Stimulated activated naive B cell treated with anti-CD40 and anti-IgM and Interleukin-4, amounts not matched to agents 10 μg/mL and 1 μg/mL and 100 μg/mL, for 72 hours (primary cell): ENCODE measurements around the gene CD207.
"Not testable (repeated sequence)": the region's sequence is repeated elsewhere in the genome, so short reads cannot be mapped to it uniquely, and the experiment has no call there.

Experiments used
- ATAC-seq, 2 donors: fragments of 150-1000 bp; cut with Tn5 transposase; replicated peaks; 2 replicates each; pipeline ENCODE4 v1.10.0; 2021; ENCODE audit warnings: moderate library complexity in 1 of 2
- DNase-seq: peaks from one replicate; pipeline ENCODE4 v3.0.0; 2021
- H3K27ac Mint-ChIP-seq: one replicate; pipeline ENCODE4 v1.8.0; 2022; ENCODE audit warnings: mild to moderate bottlenecking, mixed read lengths
- H3K27me3 Mint-ChIP-seq, 2 donors: one replicate each; pipeline ENCODE4 v1.8.0; 2022; ENCODE audit warnings: mixed read lengths in 2 of 2
- H3K36me3 Mint-ChIP-seq, 2 donors: one replicate each; pipeline ENCODE4 v1.8.0; 2022; ENCODE audit warnings: mixed read lengths in 2 of 2, mild to moderate bottlenecking in 1 of 2
- H3K4me1 Mint-ChIP-seq, 2 donors: one replicate each; pipeline ENCODE4 v1.8.0; 2022; ENCODE audit warnings: mixed read lengths in 2 of 2, mild to moderate bottlenecking in 1 of 2
- H3K4me3 Mint-ChIP-seq, 2 donors: one replicate each; pipeline ENCODE4 v1.8.0; 2022; ENCODE audit warnings: mild to moderate bottlenecking in 2 of 2, mixed read lengths in 2 of 2, moderate library complexity in 1 of 2
- H3K9me3 Mint-ChIP-seq, 2 donors: one replicate each; pipeline ENCODE4 v1.8.0; 2022; ENCODE audit warnings: mixed read lengths in 2 of 2, mild to moderate bottlenecking in 1 of 2

Gene CD207

DNA sequence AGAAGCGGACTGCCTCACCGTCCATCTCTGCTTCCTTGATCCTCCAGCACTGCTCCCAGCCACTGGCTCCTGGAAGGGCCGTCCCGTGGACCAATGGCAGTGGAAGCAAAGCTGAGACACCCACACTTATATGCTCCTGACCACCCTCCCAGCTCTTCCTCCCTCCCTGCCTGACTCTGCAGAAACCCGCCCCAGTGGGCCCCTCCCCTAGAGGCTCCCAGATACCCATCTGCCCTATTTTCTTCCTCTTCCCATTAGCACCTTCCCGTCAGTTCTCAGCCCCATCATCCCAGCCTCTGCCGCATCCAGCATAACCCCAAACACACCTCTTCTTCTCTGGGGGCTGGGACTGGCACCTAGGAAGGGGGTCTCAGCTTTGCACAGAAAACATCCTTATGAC is 15.1 kb downstream of the CD207 start, which contains the start of gene CLEC4F:
TSS of gene CLEC4F (minus strand) at position 101 of the 400 bp plus-strand sequence. CDS start at position 25, 76 bp downstream.
- H3K4me1 Mint-ChIP-seq: no peaks in the 10 kb centered on the region
- no peak within 1 kb of the TSS for H3K4me3 Mint-ChIP-seq
- ATAC-seq (no peak), DNase-seq (no peak)
- no peak within 1 kb of the TSS for H3K27ac Mint-ChIP-seq
- H3K27me3 Mint-ChIP-seq: peaks cover 17 to 38% of the 10 kb centered on the region in 2 donors
- no peaks in the 10 kb centered on the region for H3K9me3 Mint-ChIP-seq
- H3K36me3 Mint-ChIP-seq: no peaks in the 10 kb centered on the region

DNA sequence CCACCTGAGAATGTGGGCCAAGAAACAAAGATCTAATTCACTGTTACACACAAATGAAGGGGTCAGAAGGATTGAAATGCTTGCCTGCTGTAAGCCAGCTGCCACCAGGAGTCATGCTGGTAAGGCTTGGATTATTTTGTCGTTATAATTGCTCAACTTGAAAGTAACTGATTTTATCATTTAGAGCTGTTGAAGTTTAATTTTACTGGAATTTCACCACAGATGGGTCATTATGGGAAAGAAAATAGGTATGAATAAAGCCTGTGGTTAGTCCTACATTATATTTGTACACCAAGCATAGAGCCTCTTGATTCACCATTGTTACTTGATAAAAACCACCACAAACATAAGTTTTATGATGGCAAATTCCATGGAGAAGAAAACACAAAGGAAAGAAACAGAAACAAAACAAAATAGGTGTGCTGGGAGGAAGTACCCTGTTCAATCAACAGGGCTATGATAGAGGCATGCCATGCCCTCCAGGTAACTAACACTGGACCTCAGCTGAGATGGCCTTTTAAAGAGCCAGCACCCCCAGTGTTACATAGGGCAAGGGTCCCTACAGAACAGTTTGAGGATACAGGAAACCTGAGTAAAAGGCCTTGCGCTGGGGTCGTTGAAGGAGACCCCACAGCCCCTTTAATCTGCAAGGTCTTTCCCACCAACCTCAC is 18.2 kb downstream of the CD207 start:
- ATAC-seq (no peak), DNase-seq (no peak)
- Mint-ChIP-seq H3K27me3 (peaks cover 34 to 53% of the 10 kb centered on the region in 2 donors), H3K36me3 (no peaks in the 10 kb centered on the region), H3K4me3 (no peak overlapping the region), H3K9me3 (no peaks in the 10 kb centered on the region), H3K27ac (no peak overlapping the region), H3K4me1 (no peaks in the 10 kb centered on the region)

DNA sequence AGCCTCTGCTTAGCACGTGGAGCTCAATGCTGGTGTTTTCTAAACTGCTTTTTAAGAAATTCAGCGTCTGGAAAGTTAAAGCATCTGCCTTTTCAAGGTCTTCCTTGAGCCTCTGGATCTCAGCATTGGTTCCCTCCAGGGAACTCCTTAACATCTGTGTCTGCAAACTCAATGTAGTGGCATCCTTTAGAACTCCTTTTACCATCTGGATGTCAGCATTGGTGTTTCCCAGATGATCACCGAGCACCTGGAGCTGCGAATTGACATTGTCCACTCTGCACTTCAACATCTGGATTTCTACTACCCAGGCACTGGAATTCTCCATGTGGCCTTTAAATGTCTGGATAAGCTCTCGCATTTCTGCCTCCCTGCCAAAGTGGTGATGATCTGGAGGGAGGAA is 18.9 kb downstream of the CD207 start:
- H3K27ac Mint-ChIP-seq: no peak overlapping the region
- H3K27me3 Mint-ChIP-seq: peaks cover 34 to 53% of the 10 kb centered on the region in 2 donors
- ATAC-seq (no peak), DNase-seq (no peak)
- no peaks in the 10 kb centered on the region for H3K9me3 Mint-ChIP-seq
- H3K36me3 Mint-ChIP-seq: no peaks in the 10 kb centered on the region
- no peak overlapping the region for H3K4me3 Mint-ChIP-seq
- no peaks in the 10 kb centered on the region for H3K4me1 Mint-ChIP-seq

DNA sequence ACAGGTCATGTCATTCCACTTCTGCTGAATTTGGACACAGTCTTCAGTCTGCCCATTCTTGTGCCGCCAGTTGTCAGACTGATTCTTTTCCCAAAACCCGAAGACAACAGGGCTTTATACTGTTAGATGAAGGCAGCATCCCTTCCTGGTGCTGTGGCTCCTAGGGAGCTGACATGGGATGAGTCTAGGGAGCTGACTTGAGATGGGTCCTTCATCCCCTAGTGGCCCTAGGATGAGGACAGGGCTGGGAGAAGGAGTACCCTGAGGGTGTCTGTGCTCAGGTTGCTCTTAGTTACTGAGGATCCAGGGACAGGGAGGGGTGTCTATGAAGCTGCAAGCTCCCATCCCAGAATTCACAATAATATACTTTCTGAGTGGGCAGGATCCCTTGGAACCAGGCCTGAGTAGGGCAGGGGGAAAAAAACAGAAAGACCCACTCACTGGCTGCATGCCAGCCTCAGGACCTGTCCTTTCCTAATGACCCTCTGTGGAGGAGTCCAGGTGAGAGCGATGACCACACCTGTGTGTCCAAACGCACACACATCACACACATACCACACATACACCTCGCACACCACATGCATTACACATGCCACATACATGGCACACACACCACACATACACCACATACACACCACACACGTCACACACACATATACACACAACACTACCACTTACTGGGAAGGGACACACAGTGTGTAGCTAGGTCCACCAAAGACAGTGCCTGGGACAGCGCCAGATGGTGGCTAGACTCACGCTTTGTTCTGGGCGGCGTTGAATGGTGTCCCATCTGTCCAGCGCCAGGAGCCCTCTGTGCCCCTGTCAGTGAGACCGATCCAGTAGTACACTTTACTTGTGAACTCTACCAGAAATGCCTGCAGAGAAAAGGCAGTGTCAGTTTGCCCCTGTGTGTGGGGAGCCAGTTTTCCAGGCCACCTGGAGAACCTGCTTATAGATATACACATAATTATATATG is 26.3 kb downstream of the CD207 start:
- ATAC-seq (no peak), DNase-seq (no peak)
- no peak overlapping the region for H3K4me3 Mint-ChIP-seq
- no peaks in the 10 kb centered on the region for H3K9me3 Mint-ChIP-seq
- H3K4me1 Mint-ChIP-seq: no peaks in the 10 kb centered on the region
- H3K36me3 Mint-ChIP-seq: no peaks in the 10 kb centered on the region
- no peak overlapping the region for H3K27ac Mint-ChIP-seq
- peaks cover 24 to 36% of the 10 kb centered on the region in 2 donors for H3K27me3 Mint-ChIP-seq

DNA sequence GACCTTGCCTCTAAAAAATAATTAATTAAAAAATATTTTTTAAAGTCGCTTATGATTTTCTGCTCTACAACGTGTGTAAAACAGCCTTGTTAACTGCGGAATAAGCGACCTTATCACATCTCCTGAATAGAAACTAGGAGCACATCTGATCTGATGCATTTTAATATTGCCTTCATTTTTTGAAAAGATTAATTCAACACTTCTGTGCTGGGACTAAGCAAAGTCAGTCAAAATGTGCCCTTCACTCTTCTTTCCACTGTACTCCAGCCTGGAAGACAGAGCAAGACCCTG is 27.8 kb downstream of the CD207 start:
- peaks cover 2 to 6% of the 10 kb centered on the region in 2 donors for H3K4me1 Mint-ChIP-seq
- H3K36me3 Mint-ChIP-seq: no peaks in the 10 kb centered on the region
- ATAC-seq (no peak), DNase-seq (no peak)
- H3K27me3 Mint-ChIP-seq: peaks cover 23 to 26% of the 10 kb centered on the region in 2 donors
- H3K4me3 Mint-ChIP-seq: no peak overlapping the region
- no peak overlapping the region for H3K27ac Mint-ChIP-seq
- peaks cover 0 to 1% of the 10 kb centered on the region in 2 donors for H3K9me3 Mint-ChIP-seq

DNA sequence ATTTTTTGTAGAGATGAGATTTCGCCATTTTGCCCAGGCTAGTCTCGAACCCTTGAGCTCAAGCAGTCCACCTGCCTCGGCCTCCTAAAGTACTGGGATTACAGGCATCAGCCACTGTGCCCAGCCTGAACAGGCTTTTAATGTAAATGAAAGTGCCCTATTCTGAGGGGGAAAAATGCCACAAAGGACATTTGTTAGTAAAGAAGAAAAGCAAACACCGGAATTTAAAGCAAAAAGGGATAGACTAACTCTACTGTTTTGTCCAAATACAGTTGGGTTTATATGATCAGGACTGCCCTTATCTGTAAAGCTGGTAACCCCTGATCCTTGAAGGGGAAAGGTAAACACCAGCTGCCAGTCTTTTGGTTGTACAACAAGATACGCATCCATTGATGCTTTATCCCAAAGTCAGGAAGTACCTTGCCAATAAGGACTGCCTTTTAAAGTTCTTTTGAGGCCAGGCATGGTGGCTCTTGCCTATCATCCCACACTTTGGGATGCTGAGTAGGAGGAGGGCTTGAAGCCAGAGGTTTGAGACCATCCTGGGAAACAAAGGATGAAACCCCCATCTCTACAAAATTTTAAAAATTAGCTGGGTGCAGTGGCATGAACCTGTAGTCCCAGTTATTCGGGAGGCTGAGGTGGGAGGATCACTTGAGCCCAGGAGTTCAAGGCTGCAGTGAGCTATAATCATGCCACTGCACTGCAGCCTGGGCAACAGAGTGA is 28.4 kb downstream of the CD207 start:
- Mint-ChIP-seq H3K36me3 (no peaks in the 10 kb centered on the region), H3K4me3 (no peak overlapping the region), H3K9me3 (peaks cover 0 to 1% of the 10 kb centered on the region in 2 donors), H3K27me3 (peaks cover 23 to 26% of the 10 kb centered on the region in 2 donors), H3K4me1 (peaks cover 2 to 6% of the 10 kb centered on the region in 2 donors), H3K27ac (no peak overlapping the region)
- DNase-seq: no peak
- no peak for ATAC-seq

DNA sequence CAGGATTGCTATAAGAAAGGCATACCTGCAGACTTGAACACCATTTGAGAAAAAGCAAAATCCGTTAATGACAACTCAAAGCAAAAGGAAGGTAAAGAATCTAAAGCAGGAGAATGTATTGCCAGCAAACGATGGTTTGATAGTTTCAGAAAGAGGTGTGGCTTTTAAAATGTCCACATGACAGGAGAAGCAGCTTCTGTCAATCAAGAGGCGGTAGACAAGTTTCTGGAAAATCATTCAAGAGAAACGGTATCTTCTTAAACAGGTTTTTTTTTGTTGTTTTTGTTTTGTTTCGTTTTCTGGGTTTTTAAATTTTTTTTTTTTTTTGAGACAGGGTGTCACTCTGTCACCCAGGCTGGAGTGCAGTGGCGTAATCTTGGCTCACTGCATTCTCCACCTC is 29.0 kb downstream of the CD207 start:
- Mint-ChIP-seq H3K27ac (no peak overlapping the region), H3K9me3 (peaks cover 0 to 1% of the 10 kb centered on the region in 2 donors), H3K27me3 (peaks cover 24 to 32% of the 10 kb centered on the region in 2 donors), H3K4me1 (peaks cover 2 to 6% of the 10 kb centered on the region in 2 donors), H3K4me3 (no peak overlapping the region), H3K36me3 (no peaks in the 10 kb centered on the region)
- DNase-seq (no peak), ATAC-seq (no peak)

DNA sequence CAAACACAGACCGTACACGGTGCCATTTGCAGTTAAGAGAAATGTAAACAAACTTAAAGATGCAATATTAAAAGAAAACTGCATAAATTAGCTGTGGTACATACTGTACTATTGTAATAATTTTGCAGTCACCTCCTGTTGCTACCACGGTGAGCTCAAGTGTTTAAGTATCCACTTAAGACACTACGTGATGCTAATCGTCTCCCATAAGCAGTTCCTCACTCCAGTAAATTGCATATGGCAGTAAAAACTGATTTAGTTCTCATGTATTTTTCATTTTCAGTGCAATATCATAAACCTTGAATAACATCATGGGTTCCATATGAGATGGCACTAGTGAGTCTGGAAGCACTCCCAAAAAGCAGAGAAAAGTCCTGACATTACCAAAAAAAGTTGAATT is 29.6 kb downstream of the CD207 start:
- H3K36me3 Mint-ChIP-seq: no peaks in the 10 kb centered on the region
- no peak overlapping the region for H3K27ac Mint-ChIP-seq
- no peak overlapping the region for H3K4me3 Mint-ChIP-seq
- peaks cover 2 to 6% of the 10 kb centered on the region in 2 donors for H3K4me1 Mint-ChIP-seq
- H3K27me3 Mint-ChIP-seq: peaks cover 30 to 38% of the 10 kb centered on the region in 2 donors
- peaks cover 0 to 1% of the 10 kb centered on the region in 2 donors for H3K9me3 Mint-ChIP-seq
- no peak for DNase-seq
- no peak for ATAC-seq

DNA sequence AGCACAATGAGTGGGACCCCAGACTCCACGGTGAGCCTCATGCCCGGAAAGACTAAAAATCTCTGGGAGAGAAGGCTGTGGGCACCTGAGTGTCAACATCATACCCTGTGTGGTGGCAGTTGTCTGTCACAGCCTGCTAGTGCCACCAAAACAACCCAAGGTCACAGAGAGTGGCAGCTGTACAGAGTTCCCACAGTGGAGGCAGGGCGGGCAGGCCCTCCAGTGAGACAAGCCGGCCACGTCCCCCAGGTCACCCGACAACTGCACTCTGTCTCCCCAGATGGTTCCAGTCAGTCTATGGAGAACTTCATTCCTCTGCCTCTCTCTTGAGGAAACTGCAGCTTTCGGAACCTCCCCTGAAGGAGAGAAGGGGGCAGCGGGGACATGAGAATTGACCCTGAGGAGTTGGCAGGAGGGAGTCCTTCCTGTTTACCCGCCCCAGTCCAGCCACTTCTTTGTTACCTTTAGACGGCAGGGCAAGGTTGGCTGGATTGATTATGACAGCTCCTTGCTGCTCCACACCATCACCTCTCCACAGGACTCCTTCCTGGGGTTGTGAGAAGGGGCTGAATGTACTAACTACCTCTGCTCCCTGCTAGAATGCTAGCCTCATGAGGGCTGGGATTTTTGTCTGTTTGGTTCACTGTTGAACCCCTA is 33.9 kb downstream of the CD207 start:
- H3K4me3 Mint-ChIP-seq: no peak overlapping the region
- H3K36me3 Mint-ChIP-seq: peaks cover 6 to 12% of the 10 kb centered on the region in 2 donors
- peaks cover 39 to 42% of the 10 kb centered on the region in 2 donors for H3K27me3 Mint-ChIP-seq
- H3K9me3 Mint-ChIP-seq: peaks cover 12 to 17% of the 10 kb centered on the region in 2 donors
- no peak for DNase-seq
- peaks cover 8 to 18% of the 10 kb centered on the region in 2 donors for H3K4me1 Mint-ChIP-seq
- ATAC-seq: no peak
- H3K27ac Mint-ChIP-seq: no peak overlapping the region

DNA sequence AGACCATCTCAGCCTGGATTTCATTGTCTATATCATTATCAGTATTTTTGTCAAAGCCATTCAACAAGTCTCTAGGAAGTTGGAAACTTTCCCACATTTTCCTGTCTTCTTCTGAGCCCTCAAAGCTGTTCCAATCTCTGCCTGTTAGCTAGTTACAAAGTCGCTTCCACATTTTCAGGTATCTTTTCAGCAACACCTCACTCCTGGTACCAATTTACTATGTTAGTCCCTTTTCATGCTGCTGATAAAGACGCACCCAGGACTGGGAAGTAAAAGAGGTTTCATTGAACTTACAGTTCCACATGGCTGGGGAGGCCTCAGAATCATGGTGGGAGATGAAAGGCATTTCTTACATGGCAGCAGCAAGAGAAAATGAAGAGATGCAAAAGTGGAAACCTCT is 35.9 kb downstream of the CD207 start:
- DNase-seq (no peak), ATAC-seq (no peak)
- Mint-ChIP-seq H3K36me3 (peaks cover 7 to 12% of the 10 kb centered on the region in 2 donors), H3K4me1 (peaks cover 14 to 34% of the 10 kb centered on the region in 2 donors), H3K4me3 (no peak overlapping the region), H3K27ac (no peak overlapping the region), H3K27me3 (peaks cover 45 to 51% of the 10 kb centered on the region in 2 donors), H3K9me3 (peaks cover 12 to 18% of the 10 kb centered on the region in 2 donors)

DNA sequence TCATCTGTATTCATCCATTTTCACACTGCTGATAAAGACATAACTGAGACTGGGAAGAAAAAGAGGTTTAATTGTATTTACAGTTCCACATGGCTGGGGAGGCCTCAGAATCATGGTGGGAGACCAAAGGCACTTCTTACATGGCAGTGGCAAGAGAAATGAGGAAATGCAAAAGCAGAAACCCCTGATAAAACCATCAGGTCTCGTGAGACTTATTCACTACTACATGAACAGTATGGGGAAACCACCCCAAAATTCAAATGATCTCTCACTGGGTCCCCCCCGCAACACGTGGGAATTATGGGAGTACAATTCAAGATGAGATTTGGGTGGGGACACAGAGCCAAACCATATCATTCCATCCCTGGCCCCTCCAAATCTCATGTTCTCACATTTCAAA is 37.6 kb downstream of the CD207 start:
- H3K4me1 Mint-ChIP-seq: peaks cover 14 to 40% of the 10 kb centered on the region in 2 donors
- peaks cover 12 to 17% of the 10 kb centered on the region in 2 donors for H3K9me3 Mint-ChIP-seq
- ATAC-seq: peak; percentile 33 to 38
- not testable (repeated sequence) for H3K4me3 Mint-ChIP-seq, H3K27ac Mint-ChIP-seq, DNase-seq
- peaks cover 55 to 58% of the 10 kb centered on the region in 2 donors for H3K27me3 Mint-ChIP-seq
- H3K36me3 Mint-ChIP-seq: peaks cover 7 to 12% of the 10 kb centered on the region in 2 donors

DNA sequence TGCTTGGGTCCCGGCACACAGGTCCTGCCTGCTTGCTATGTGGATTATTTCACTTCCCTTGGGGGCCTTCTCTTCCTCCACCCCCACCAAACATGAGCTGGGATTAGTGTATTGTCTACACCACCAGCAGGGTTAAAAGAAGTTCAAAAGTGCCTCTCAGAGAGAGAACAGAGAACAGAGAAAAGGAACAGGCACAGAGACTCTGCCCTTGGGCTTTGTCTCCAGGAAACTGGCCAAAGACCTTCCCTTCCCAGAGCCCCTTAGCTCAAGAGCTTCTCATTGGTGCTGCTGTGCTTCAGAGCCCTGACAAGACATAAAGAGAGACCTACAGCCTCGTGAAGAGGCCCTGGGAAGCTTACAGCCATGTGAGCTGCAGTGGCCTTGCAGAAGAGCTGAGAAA is 38.1 kb downstream of the CD207 start:
- H3K27me3 Mint-ChIP-seq: peaks cover 55 to 60% of the 10 kb centered on the region in 2 donors
- H3K36me3 Mint-ChIP-seq: peaks cover 7 to 12% of the 10 kb centered on the region in 2 donors
- peaks cover 14 to 40% of the 10 kb centered on the region in 2 donors for H3K4me1 Mint-ChIP-seq
- no peak for ATAC-seq
- H3K27ac Mint-ChIP-seq: no peak overlapping the region
- H3K4me3 Mint-ChIP-seq: no peak overlapping the region
- no peak for DNase-seq
- H3K9me3 Mint-ChIP-seq: peaks cover 12 to 17% of the 10 kb centered on the region in 2 donors

DNA sequence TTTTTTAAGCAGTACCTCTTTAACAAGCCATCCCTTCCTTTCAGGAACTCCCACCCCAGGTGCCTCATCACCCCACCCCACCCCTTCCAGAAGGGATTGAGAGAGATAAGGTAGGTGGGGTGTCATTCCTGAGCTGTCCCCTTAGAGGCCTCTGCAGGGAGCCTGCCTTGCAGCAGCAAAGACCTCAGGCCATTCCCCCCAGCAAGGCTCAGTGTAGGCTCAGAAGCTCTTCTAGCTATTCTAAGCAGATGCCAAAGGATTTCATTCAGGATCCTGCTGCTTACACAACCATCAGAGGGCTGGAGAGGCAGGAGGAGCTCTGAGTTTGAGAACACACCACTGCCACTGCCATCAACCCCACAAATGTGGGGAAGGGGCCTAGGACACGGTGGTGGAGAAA is 39.4 kb downstream of the CD207 start:
- peaks cover 16 to 40% of the 10 kb centered on the region in 2 donors for H3K4me1 Mint-ChIP-seq
- H3K27me3 Mint-ChIP-seq: peaks cover 58 to 59% of the 10 kb centered on the region in 2 donors
- peaks cover 7 to 12% of the 10 kb centered on the region in 2 donors for H3K36me3 Mint-ChIP-seq
- no peak overlapping the region for H3K27ac Mint-ChIP-seq
- ATAC-seq (no peak), DNase-seq (no peak)
- peaks cover 12 to 17% of the 10 kb centered on the region in 2 donors for H3K9me3 Mint-ChIP-seq
- no peak overlapping the region for H3K4me3 Mint-ChIP-seq
